H1 (cell line): ENCODE measurements around the gene TET2. TPM values are rescaled to one million over a fixed set of nuclear protein-coding genes. Genes with fewer than 3 reads are reported as not detected.

Experiments
- CTCF ChIA-PET: fragments of 300-600 bp; sonication (Branson Sonifier 250); formaldehyde crosslinking; loops from one replicate; lab custom pipeline; 2021; ENCODE audit not compliant: partially characterized antibody; lab: Charles Lee
- POLR2A ChIA-PET: fragments of 300-600 bp; sonication (Branson Sonifier 250); formaldehyde crosslinking; loops from one replicate; lab custom pipeline; 2021; ENCODE audit warnings: inconsistent platforms; ENCODE audit not compliant: partially characterized antibody; lab: Charles Lee
- DNase-seq, 2 experiments: peaks; one replicate each; pipeline versions ENCODE4 v3.0.0 to v3.0.0-alpha.2; 2010 to 2022; ENCODE audit warnings: low spot score in 2 of 2, low read depth in 1 of 2, mixed read lengths in 1 of 2
- FAIRE-seq: peaks from 2 replicates; lab custom pipeline; 2011; peaks lifted over from hg19 to GRCh38; lab: Jason Lieb, UNC
- H2AFZ ChIP-seq: 2 replicates; pipeline ENCODE4 v1.8.1; 2012; ENCODE audit warnings: low read length, inconsistent platforms
- H2AK5ac ChIP-seq: 2 replicates; pipeline ENCODE4 v1.6.1; 2013; ENCODE audit warnings: low read depth, low read length
- H2BK120ac ChIP-seq: replicated peaks from 2 replicates; pipeline ENCODE3; 2013; ENCODE audit warnings: low read depth, low read length, inconsistent platforms
- H2BK12ac ChIP-seq: 2 replicates; pipeline ENCODE4 v1.6.1; 2013; ENCODE audit warnings: low read depth, low read length
- H2BK15ac ChIP-seq: 2 replicates; pipeline ENCODE4 v1.6.1; 2013; ENCODE audit warnings: low read length
- H2BK20ac ChIP-seq: 2 replicates; pipeline ENCODE4 v1.6.1; 2013; ENCODE audit warnings: low read length
- H2BK5ac ChIP-seq: 2 replicates; pipeline ENCODE4 v1.6.1; 2013; ENCODE audit warnings: low read depth, low read length
- H3K14ac ChIP-seq: 2 replicates; pipeline ENCODE4 v1.6.1; 2013; ENCODE audit warnings: inconsistent platforms; ENCODE audit not compliant: insufficient read length
- H3K18ac ChIP-seq: 2 replicates; pipeline ENCODE4 v1.6.1; 2013; ENCODE audit warnings: low read length; ENCODE audit errors: extremely low read depth
- H3K23ac ChIP-seq: 2 replicates; pipeline ENCODE4 v1.6.1; 2013; ENCODE audit warnings: inconsistent platforms; ENCODE audit not compliant: insufficient read length
- H3K23me2 ChIP-seq: 2 replicates; pipeline ENCODE4 v1.6.1; 2013; ENCODE audit warnings: low read depth, low read length
- H3K27ac ChIP-seq: 2 replicates; pipeline ENCODE4 v1.6.1; 2011; ENCODE audit warnings: low read depth, low read length, inconsistent platforms
- H3K27me3 ChIP-seq, 4 experiments: replicated peaks in 1 of 4; 1 replicate in 1 of 4; 2 replicates in 3 of 4; pipeline versions ENCODE4 v1.6.1 to v1.8.1; 2011 to 2013; ENCODE audit warnings: low read length in 3 of 4, mild to moderate bottlenecking in 3 of 4, inconsistent platforms in 2 of 4, mixed read lengths in 2 of 4, moderate library complexity in 1 of 4; ENCODE audit not compliant: control insufficient read depth in 3 of 4, insufficient read depth in 3 of 4; ENCODE audit errors: extremely low read depth in 1 of 4
- H3K36me3 ChIP-seq, 4 experiments: 2 replicates each; pipeline versions ENCODE4 v1.6.1 to v1.8.1; 2011 to 2013; ENCODE audit warnings: mild to moderate bottlenecking in 4 of 4, low read length in 3 of 4, moderate library complexity in 2 of 4, control low read depth in 1 of 4, inconsistent platforms in 1 of 4; ENCODE audit not compliant: insufficient read depth in 4 of 4, control insufficient read depth in 2 of 4
- H3K4ac ChIP-seq: replicated peaks from 2 replicates; pipeline ENCODE3; 2013; ENCODE audit warnings: low read length, low read depth, mixed read lengths, inconsistent platforms; ENCODE audit not compliant: insufficient read length
- H3K4me1 ChIP-seq, 4 experiments: replicated peaks in 1 of 4; 1 replicate in 1 of 4; 2 replicates in 3 of 4; pipeline versions ENCODE4 v1.6.1 to v1.8.1; 2011 to 2013; ENCODE audit warnings: low read length in 3 of 4, inconsistent platforms in 2 of 4, mixed read lengths in 1 of 4; ENCODE audit not compliant: insufficient read depth in 4 of 4, control insufficient read depth in 3 of 4
- H3K4me2 ChIP-seq, 2 experiments: 2 replicates each; pipeline versions ENCODE4 v1.6.1 to v1.8.1; 2011 to 2013; ENCODE audit warnings: low read depth in 2 of 2, low read length in 2 of 2, control low read depth in 1 of 2, inconsistent platforms in 1 of 2, mild to moderate bottlenecking in 1 of 2; ENCODE audit not compliant: insufficient read depth in 1 of 2
- H3K4me3 ChIP-seq, 4 experiments: fragments of 200-600, 300-600 bp in 1 of 4; sonication (generic), shearing (Covaris generic), sonication (Bioruptor Twin) in 1 of 4; 2 replicates each; pipeline versions ENCODE4 v1.5.1 to v1.8.1; 2011 to 2016; ENCODE audit warnings: low read length in 4 of 4, low read depth in 3 of 4, control low read depth in 2 of 4, inconsistent platforms in 2 of 4, mild to moderate bottlenecking in 2 of 4, mixed read lengths in 1 of 4, moderate library complexity in 1 of 4; ENCODE audit not compliant: insufficient read depth in 2 of 4; ENCODE audit errors: extremely low read depth in 1 of 4
- H3K56ac ChIP-seq: replicated peaks from 2 replicates; pipeline ENCODE3; 2013; ENCODE audit warnings: low read depth, mild to moderate bottlenecking, mixed read lengths, low read length, inconsistent platforms; ENCODE audit not compliant: insufficient read length
- H3K79me1 ChIP-seq: 2 replicates; pipeline ENCODE4 v1.6.1; 2013; ENCODE audit warnings: low read depth, low read length, control low read depth
- H3K79me2 ChIP-seq, 2 experiments: 2 replicates each; pipeline versions ENCODE4 v1.6.1 to v1.8.1; 2012 to 2013; ENCODE audit warnings: low read length in 2 of 2, mild to moderate bottlenecking in 2 of 2, inconsistent platforms in 1 of 2; ENCODE audit not compliant: insufficient read depth in 2 of 2, control insufficient read depth in 1 of 2
- H3K9ac ChIP-seq, 4 experiments: replicated peaks in 1 of 4; 1 replicate in 1 of 4; 2 replicates in 3 of 4; pipeline versions ENCODE4 v1.6.1 to v1.8.1; 2011 to 2013; ENCODE audit warnings: low read depth in 3 of 4, low read length in 3 of 4, control low read depth in 2 of 4, mild to moderate bottlenecking in 2 of 4, moderate library complexity in 2 of 4, inconsistent platforms in 1 of 4; ENCODE audit errors: extremely low read depth in 1 of 4
- H3K9me3 ChIP-seq, 2 experiments: 2 replicates each; pipeline versions ENCODE4 v1.6.1 to v1.8.1; 2012 to 2013; ENCODE audit warnings: mild to moderate bottlenecking in 2 of 2, moderate library complexity in 2 of 2, control low read depth in 1 of 2, inconsistent platforms in 1 of 2, low read depth in 1 of 2, low read length in 1 of 2, mixed read lengths in 1 of 2; ENCODE audit not compliant: insufficient read depth in 2 of 2
- H4K20me1 ChIP-seq, 2 experiments: replicated peaks in 1 of 2; 2 replicates each; pipeline versions ENCODE3 to v1.8.1; 2011 to 2013; ENCODE audit warnings: inconsistent platforms in 2 of 2, low read length in 2 of 2, mild to moderate bottlenecking in 1 of 2; ENCODE audit not compliant: insufficient read depth in 2 of 2, control insufficient read depth in 1 of 2
- H4K5ac ChIP-seq: 2 replicates; pipeline ENCODE4 v1.6.1; 2013; ENCODE audit warnings: low read length, low read depth, mixed read lengths, inconsistent platforms; ENCODE audit not compliant: insufficient read length
- H4K8ac ChIP-seq: 2 replicates; pipeline ENCODE4 v1.8.0; 2013; ENCODE audit warnings: mild to moderate bottlenecking, moderate library complexity, low read length, inconsistent platforms; ENCODE audit not compliant: insufficient read depth; ENCODE audit errors: extremely low read depth
- H4K91ac ChIP-seq: replicated peaks from 2 replicates; pipeline ENCODE3; 2013; ENCODE audit warnings: low read length, mixed read lengths, inconsistent platforms; ENCODE audit not compliant: insufficient read length
- BCL11A ChIP-seq, 2 experiments: IDR thresholded peaks; one replicate each; pipeline ENCODE4 v1.6.1; 2011; ENCODE audit warnings: low read depth in 2 of 2, low read length in 2 of 2, mild to moderate bottlenecking in 2 of 2
- CBX5 ChIP-seq: fragments of 300-800, 300-1000 bp; sonication (generic); IDR thresholded peaks from 2 replicates; pipeline ENCODE4 v1.7.1; 2016; ENCODE audit warnings: antibody characterized with exemption, low read length, low read depth
- EZH2 ChIP-seq: fragments of 200-600 bp; sonication (generic); IDR thresholded peaks from 2 replicates; pipeline ENCODE4 v1.7.1; 2012; ENCODE audit warnings: low read depth, mild to moderate bottlenecking, moderate library complexity, low read length, inconsistent platforms; ENCODE audit not compliant: severe bottlenecking
- HDAC2 ChIP-seq, 2 experiments: fragments of 300-600 bp in 1 of 2; sonication (generic) in 1 of 2; IDR thresholded peaks; 2 replicates each; pipeline ENCODE4 v1.6.1; 2011 to 2012; ENCODE audit warnings: low read depth in 2 of 2, low read length in 2 of 2, mild to moderate bottlenecking in 2 of 2, moderate library complexity in 2 of 2, borderline replicate concordance in 1 of 2, inconsistent platforms in 1 of 2
- KDM5A ChIP-seq: fragments of 200-600 bp; IDR thresholded peaks from 2 replicates; pipeline ENCODE4 v1.7.1; 2012; ENCODE audit warnings: mild to moderate bottlenecking, low read length, inconsistent platforms, mixed read lengths
- NANOG ChIP-seq: IDR thresholded peaks from 2 replicates; pipeline ENCODE4 v1.6.1; 2011; ENCODE audit warnings: low read length, low read depth, mild to moderate bottlenecking, inconsistent platforms; ENCODE audit not compliant: insufficient read depth, poor library complexity, severe bottlenecking
- POLR2AphosphoS5 ChIP-seq: IDR thresholded peaks from 2 replicates; pipeline ENCODE4 v1.6.1; 2011; ENCODE audit warnings: low read depth, low read length
- POU5F1 ChIP-seq: IDR thresholded peaks from 2 replicates; pipeline ENCODE4 v1.6.1; 2011; ENCODE audit warnings: low read depth, mild to moderate bottlenecking, low read length, moderate library complexity
- TBP ChIP-seq: IDR thresholded peaks from 2 replicates; pipeline ENCODE4 v1.6.1; 2011; ENCODE audit warnings: low read depth, low read length, improper control_type of control experiment
- WGBS, 2 experiments: shearing (Covaris generic) in 1 of 2; methylation state at CpG; one replicate each; pipeline versions ENCODE4 v1.1.6 to v1.1.7; 2013 to 2015; ENCODE audit warnings: low lambda C conversion rate in 2 of 2, mixed read lengths in 2 of 2, inconsistent platforms in 1 of 2, low coverage in 1 of 2, missing lambda C conversion rate in 1 of 2; ENCODE audit not compliant: insufficient replicate concordance in 2 of 2, insufficient coverage in 1 of 2, insufficient read length in 1 of 2; ENCODE audit errors: extremely low coverage in 1 of 2, missing lambda C conversion rate in 1 of 2; 5-methylcytosine and 5-hydroxymethylcytosine counted together
- polyA plus RNA-seq, 7 experiments: library from polyadenylated mRNA; depleted of rRNA in 3 of 7; stranded (reverse) in 5 of 7; unstranded in 2 of 7; fragments of >200 nt in 5 of 7; fragments of 200-250 nt in 2 of 7; gene quantifications; 1 replicate in 5 of 7; 2 replicates in 1 of 7; 4 replicates in 1 of 7; pipeline versions ENCODE4 v1.2.1 to v1.2.3, GENCODE V29; 2011 to 2013; ENCODE audit warnings: missing spikeins in 2 of 7, mixed read lengths in 2 of 7
- total RNA-seq: library from RNA; stranded (reverse); fragmentation: NEBNext Ultra II Directional; extraction: Animal tissue kit (Norgen Biotek cat#: 25700); gene quantifications from 2 replicates; pipeline ENCODE4 v1.2.1, GENCODE V29; 2021
- TF ChIP-seq, protein P1 (sequence below): IDR thresholded peaks from 2 replicates; pipeline ENCODE4 v1.6.1; 2012; ENCODE audit warnings: inconsistent platforms
- TF ChIP-seq, protein P2 (sequence below): IDR thresholded peaks from 2 replicates; pipeline ENCODE4 v1.6.1; 2012; ENCODE audit warnings: low read length, inconsistent platforms

Gene TET2
- total and polyA plus RNA-seq, 2 of the 8 experiments (the other 6 are each of a cell fraction or from before 2014, with no cell fraction given) = 1.0 to 2.6 TPM

DNA sequence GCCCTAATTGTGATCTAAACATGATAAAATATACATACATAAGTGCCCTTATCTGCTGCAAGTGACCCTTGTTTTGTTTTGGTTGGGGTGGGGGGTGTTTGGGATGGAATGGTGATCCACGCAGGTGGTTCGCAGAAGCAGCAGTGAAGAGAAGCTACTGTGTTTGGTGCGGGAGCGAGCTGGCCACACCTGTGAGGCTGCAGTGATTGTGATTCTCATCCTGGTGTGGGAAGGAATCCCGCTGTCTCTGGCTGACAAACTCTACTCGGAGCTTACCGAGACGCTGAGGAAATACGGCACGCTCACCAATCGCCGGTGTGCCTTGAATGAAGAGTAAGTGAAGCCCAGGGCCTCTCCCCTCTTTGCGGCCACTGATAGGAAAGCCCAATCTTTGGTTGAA lies 96.8 kb downstream of the TET2 start:
- no peak overlapping the region for H3K4me2 ChIP-seq
- no peak overlapping the region for H3K4me3 ChIP-seq
- no peak overlapping the region for H2AFZ ChIP-seq
- FAIRE-seq = no peak
- no peak for DNase-seq
- H3K56ac ChIP-seq = no peak overlapping the region
- no peaks in the 10 kb centered on the region; the same call in 1 of the 2 replicates for H3K23me2 ChIP-seq
- POLR2A ChIA-PET = no interaction called here
- no peak overlapping the region for H4K5ac ChIP-seq
- H4K91ac ChIP-seq = no peak overlapping the region
- CTCF ChIA-PET = interaction anchor here (1.3 kb wide), 1 partner anchor 10 kb away, joined by 3 read pairs; no protein-coding TSS in a partner anchor
- H2BK15ac ChIP-seq = no peak overlapping the region
- H2BK20ac ChIP-seq = no peak overlapping the region
- no peak overlapping the region for H2AK5ac ChIP-seq
- H3K18ac ChIP-seq = no peak overlapping the region
- no peak overlapping the region for H2BK120ac ChIP-seq
- no peak overlapping the region for H3K27ac ChIP-seq
- TF ChIP-seq TBP (no peak), BCL11A (IDR thresholded peaks at IDR 0.05; ENCODE audit: low read depth in 2 of 2, low read length in 2 of 2) (no peak), CBX5 (no peak), HDAC2 (IDR thresholded peaks at IDR 0.05; ENCODE audit: borderline replicate concordance in 1 of 2, low read depth in 2 of 2, low read length in 2 of 2) (no peak), NANOG (no peak), POU5F1 (no peak), EZH2 (no peak), KDM5A (no peak), POLR2AphosphoS5 (no peak)
- TF ChIP-seq, protein P1, sequence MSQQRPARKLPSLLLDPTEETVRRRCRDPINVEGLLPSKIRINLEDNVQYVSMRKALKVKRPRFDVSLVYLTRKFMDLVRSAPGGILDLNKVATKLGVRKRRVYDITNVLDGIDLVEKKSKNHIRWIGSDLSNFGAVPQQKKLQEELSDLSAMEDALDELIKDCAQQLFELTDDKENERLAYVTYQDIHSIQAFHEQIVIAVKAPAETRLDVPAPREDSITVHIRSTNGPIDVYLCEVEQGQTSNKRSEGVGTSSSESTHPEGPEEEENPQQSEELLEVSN = no peak
- TF ChIP-seq, protein P2, sequence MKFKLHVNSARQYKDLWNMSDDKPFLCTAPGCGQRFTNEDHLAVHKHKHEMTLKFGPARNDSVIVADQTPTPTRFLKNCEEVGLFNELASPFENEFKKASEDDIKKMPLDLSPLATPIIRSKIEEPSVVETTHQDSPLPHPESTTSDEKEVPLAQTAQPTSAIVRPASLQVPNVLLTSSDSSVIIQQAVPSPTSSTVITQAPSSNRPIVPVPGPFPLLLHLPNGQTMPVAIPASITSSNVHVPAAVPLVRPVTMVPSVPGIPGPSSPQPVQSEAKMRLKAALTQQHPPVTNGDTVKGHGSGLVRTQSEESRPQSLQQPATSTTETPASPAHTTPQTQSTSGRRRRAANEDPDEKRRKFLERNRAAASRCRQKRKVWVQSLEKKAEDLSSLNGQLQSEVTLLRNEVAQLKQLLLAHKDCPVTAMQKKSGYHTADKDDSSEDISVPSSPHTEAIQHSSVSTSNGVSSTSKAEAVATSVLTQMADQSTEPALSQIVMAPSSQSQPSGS = no peak
- no peaks in the 10 kb centered on the region for H3K79me2 ChIP-seq
- H3K23ac ChIP-seq = no peak overlapping the region
- no peak overlapping the region for H2BK5ac ChIP-seq
- 0 out of 7 replicates have a peak, but pooled peaks cover 0 to 2% (median 0%) of the 10 kb centered on the region in 4 experiments for H3K4me1 ChIP-seq
- H3K9ac ChIP-seq = no peak overlapping the region; a peak in 1 of 7 replicates
- H4K8ac ChIP-seq = no peak overlapping the region
- H3K4ac ChIP-seq = no peak overlapping the region
- no peaks in the 10 kb centered on the region for H3K9me3 ChIP-seq
- no peak overlapping the region for H3K14ac ChIP-seq
- H3K36me3 ChIP-seq = no peaks in the 10 kb centered on the region
- H3K79me1 ChIP-seq = no peaks in the 10 kb centered on the region
- 90% methylated on average over 13 of the region's 13 CpGs; no CpG with 5 or more reads in 1 of the 2 experiments for WGBS, 2 experiments
- no peaks in the 10 kb centered on the region for H3K27me3 ChIP-seq
- no peak overlapping the region for H2BK12ac ChIP-seq
- no peaks in the 10 kb centered on the region for H4K20me1 ChIP-seq
